HG03439 (cell line): ENCODE measurements around the gene DOLPP1.

Experiments
- ATAC-seq: cut with Tn5 transposase; IDR thresholded peaks from one replicate; pipeline ENCODE4 v1.9.1; 2021; ENCODE audit warnings: mild to moderate bottlenecking, moderate library complexity; ENCODE audit not compliant: unreplicated experiment

Gene DOLPP1

GRCh38 chr9:129080601-129081387 lies at the start of gene DOLPP1:
Gene DOLPP1 (plus strand): TSS chr9:129081111. CDS start chr9:129081132, 21 bp downstream.
- peak; percentile 91 for ATAC-seq

- no peak for ATAC-seq
These were observed 49.4 kb upstream of the DOLPP1 start for GRCh38 chr9:129031514-129031913.

- ATAC-seq: no peak
These were observed 48.3 kb upstream of the DOLPP1 start for GRCh38 chr9:129032541-129033159.

- ATAC-seq: no peak
These were observed 47.7 kb upstream of the DOLPP1 start for GRCh38 chr9:129033216-129033615.

- ATAC-seq: peak; percentile 10
These were observed 45.1 kb upstream of the DOLPP1 start for GRCh38 chr9:129035838-129036237.

- peak; percentile 91 for ATAC-seq
These were observed 44.5 kb upstream of the DOLPP1 start, which contains the start of gene MIGA2 for GRCh38 chr9:129036241-129036922. Gene MIGA2 (plus strand): TSS chr9:129036626. CDS start chr9:129040595, 3,969 bp downstream.

GRCh38 chr9:129036923-129037766 lies 43.8 kb upstream of the DOLPP1 start:
- peak; percentile 6 for ATAC-seq

- ATAC-seq: no peak
These were observed 43.2 kb upstream of the DOLPP1 start for GRCh38 chr9:129037767-129038098.

GRCh38 chr9:129038109-129038852 lies 42.6 kb upstream of the DOLPP1 start:
- no peak for ATAC-seq

GRCh38 chr9:129040113-129040643 lies 40.7 kb upstream of the DOLPP1 start:
- no peak for ATAC-seq

- no peak for ATAC-seq
These were observed 38.9 kb upstream of the DOLPP1 start for GRCh38 chr9:129042016-129042415.

GRCh38 chr9:129052592-129052991 lies 28.3 kb upstream of the DOLPP1 start:
- no peak for ATAC-seq

- no peak for ATAC-seq
These were observed 27.9 kb upstream of the DOLPP1 start for GRCh38 chr9:129053020-129053419.

GRCh38 chr9:129054163-129054851 lies 26.6 kb upstream of the DOLPP1 start:
- ATAC-seq: no peak

- no peak for ATAC-seq
These were observed 21.7 kb upstream of the DOLPP1 start for GRCh38 chr9:129058965-129059795.

GRCh38 chr9:129059796-129060785 lies 20.8 kb upstream of the DOLPP1 start:
- no peak for ATAC-seq

- ATAC-seq: no peak
These were observed 19.9 kb upstream of the DOLPP1 start for GRCh38 chr9:129060991-129061390.
